GM23248 (cell line): Measurements from ENCODE around the gene GDF7.
"Not testable (repeated sequence)": the region's sequence is repeated elsewhere in the genome, so short reads cannot be mapped to it uniquely, and the experiment has no call there.

Source experiments
- EZH2 ChIP-seq: fragments of 200-600 bp; sonication (generic); IDR thresholded peaks from 2 replicates; pipeline ENCODE4 v1.6.1; 2018; ENCODE audit warnings: antibody characterized with exemption, mild to moderate bottlenecking; ENCODE audit not compliant: insufficient read depth, poor library complexity, severe bottlenecking
- EZH2phosphoT487 ChIP-seq: fragments of 200-600 bp; sonication (generic); IDR thresholded peaks from 2 replicates; pipeline ENCODE4 v1.6.1; 2018; ENCODE audit warnings: antibody characterized with exemption, moderate library complexity, mild to moderate bottlenecking, low read depth; ENCODE audit not compliant: insufficient read depth

- not testable (repeated sequence) for TF ChIP-seq EZH2phosphoT487, EZH2
These were observed 49.2 kb downstream of the GDF7 start for GRCh38 chr2:20716164-20716563.
